ENCODE data around the gene CPAMD8.

- TF ChIP-seq, protein P1, sequence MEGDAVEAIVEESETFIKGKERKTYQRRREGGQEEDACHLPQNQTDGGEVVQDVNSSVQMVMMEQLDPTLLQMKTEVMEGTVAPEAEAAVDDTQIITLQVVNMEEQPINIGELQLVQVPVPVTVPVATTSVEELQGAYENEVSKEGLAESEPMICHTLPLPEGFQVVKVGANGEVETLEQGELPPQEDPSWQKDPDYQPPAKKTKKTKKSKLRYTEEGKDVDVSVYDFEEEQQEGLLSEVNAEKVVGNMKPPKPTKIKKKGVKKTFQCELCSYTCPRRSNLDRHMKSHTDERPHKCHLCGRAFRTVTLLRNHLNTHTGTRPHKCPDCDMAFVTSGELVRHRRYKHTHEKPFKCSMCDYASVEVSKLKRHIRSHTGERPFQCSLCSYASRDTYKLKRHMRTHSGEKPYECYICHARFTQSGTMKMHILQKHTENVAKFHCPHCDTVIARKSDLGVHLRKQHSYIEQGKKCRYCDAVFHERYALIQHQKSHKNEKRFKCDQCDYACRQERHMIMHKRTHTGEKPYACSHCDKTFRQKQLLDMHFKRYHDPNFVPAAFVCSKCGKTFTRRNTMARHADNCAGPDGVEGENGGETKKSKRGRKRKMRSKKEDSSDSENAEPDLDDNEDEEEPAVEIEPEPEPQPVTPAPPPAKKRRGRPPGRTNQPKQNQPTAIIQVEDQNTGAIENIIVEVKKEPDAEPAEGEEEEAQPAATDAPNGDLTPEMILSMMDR (IDR thresholded peaks at IDR 0.05) = no peak
- no peak for TF ChIP-seq POLR2A (IDR thresholded peaks at IDR 0.05)
Observed at GRCh38 chr19:16934489-16934888, 92.1 kb downstream of the CPAMD8 start.
